ENCODE results near the gene PCDHGA6.

The PCDHGA6 gene

DNA sequence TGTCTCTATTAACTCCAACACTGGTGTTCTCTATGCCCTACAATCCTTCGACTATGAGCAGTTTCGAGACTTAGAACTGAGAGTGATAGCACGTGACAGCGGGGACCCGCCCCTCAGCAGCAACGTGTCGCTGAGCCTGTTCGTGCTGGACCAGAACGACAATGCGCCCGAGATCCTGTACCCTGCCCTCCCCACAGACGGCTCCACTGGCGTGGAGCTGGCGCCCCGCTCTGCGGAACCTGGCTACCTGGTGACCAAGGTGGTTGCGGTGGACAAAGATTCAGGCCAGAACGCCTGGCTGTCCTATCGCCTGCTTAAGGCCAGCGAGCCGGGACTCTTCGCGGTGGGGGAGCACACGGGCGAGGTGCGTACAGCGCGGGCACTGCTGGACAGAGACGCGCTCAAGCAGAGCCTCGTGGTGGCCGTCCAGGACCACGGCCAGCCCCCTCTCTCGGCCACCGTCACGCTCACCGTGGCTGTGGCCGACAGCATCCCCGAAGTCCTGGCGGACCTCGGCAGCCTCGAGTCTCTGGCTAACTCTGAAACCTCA lies 49.1 kb downstream of the PCDHGA6 start:
- DNase-seq = no peak

DNA sequence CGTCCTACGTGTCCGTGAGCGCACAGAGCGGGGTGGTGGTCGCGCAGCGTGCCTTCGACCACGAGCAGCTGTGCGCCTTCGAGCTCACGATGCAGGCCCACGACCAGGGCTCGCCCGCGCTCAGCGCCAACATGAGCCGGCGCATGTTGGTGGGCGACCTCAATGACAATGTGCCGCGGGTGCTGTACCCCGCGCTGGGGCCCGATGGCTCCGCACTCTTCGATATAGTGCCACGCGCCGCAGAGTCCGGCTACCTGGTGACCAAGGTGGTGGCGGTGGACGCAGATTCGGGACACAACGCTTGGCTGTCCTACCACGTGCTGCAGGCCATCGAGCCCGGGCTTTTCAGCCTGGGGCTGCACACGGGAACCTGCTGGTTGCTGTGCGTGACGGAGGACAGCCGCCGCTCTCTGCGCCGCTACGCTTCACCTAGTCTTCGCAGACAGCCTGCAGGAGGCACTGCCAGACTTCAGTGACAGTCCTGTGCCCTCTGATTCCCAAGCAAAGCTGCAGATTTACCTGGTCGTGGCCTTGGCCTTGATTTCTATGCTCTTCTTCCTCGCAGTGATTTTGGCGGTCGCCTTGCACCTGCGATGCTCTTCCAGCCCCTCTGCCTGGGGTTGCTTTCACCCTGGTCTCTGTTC lies 54.2 kb downstream of the PCDHGA6 start:
- no peak for DNase-seq

Measured in DMS153 (cell line).